ENCODE data around the gene NHERF1. TPM values are rescaled to one million over a fixed set of nuclear protein-coding genes. Genes with fewer than 3 reads are reported as not detected.

Gene NHERF1
- total and polyA plus RNA-seq, 2 of the 13 experiments (the other 11 are each of a cell fraction or from before 2014, with no cell fraction given) = 169 to 269 TPM

- 75% methylated on average over 4 of the region's 4 CpGs for WGBS (ENCODE audit: low lambda C conversion rate)
- no peaks in the 10 kb centered on the region for H4K20me1 ChIP-seq (ENCODE audit: insufficient read depth, low read length)
- POLR2A ChIA-PET = no interaction called here
- H3K4me1 ChIP-seq (ENCODE audit: insufficient read depth, low read length) = peaks cover 14% of the 10 kb centered on the region
- H3K27ac ChIP-seq (ENCODE audit: extremely low read length, insufficient read depth, low read length) = no peak overlapping the region
- H3K9me3 ChIP-seq (ENCODE audit: low read length) = no peaks in the 10 kb centered on the region
- CTCF ChIA-PET (ENCODE audit: low intra/inter-chr PET ratio, low total read pairs) = no interaction called here
- DNase-seq (ENCODE audit: low spot score) (no peak), ATAC-seq (no peak), FAIRE-seq (no peak)
- in situ Hi-C loops (cut with HindIII; ENCODE audit: extremely low pct_ligation_motif_present, low pct_unique_long_range_greater_than_20kb) = no loop called here
- intact Hi-C loops (cut with micrococcal nuclease; ENCODE audit: unreplicated experiment) = no loop called here
- no peak overlapping the region for H3K4me3 ChIP-seq (replicated peaks in 1 of 3; ENCODE audit: insufficient read depth in 1 of 3, low read depth in 2 of 3, low read length in 3 of 3)
- peaks cover 4 to 25% of the 10 kb centered on the region in 2 experiments; a peak in 2 of 5 replicates for H3K27me3 ChIP-seq (ENCODE audit: control insufficient read depth in 1 of 2, insufficient read depth in 2 of 2, low read length in 2 of 2)
- no peak overlapping the region for H3K4me2 ChIP-seq (ENCODE audit: low read depth, low read length)
- no TSS peak for BruUV-seq (replicated peaks)
- H3K36me3 ChIP-seq (replicated peaks in 1 of 2; ENCODE audit: control insufficient read depth in 1 of 2, insufficient read depth in 2 of 2, low read length in 2 of 2) = no peaks in the 10 kb centered on the region
- no peak overlapping the region for H2AFZ ChIP-seq (ENCODE audit: low read length)
- H3K9ac ChIP-seq (ENCODE audit: insufficient read depth, low read depth, low read length) = no peak overlapping the region
- TF ChIP-seq ZNF496 (CRISPR knock-in tag; IDR thresholded peaks at IDR 0.05; ENCODE audit: insufficient replicate concordance) = no peak
- TF ChIP-seq DPF2 (CRISPR knock-in tag; IDR thresholded peaks at IDR 0.05; ENCODE audit: borderline replicate concordance, low read depth) = no peak
- no peak for TF ChIP-seq ATF7-NPFF (CRISPR knock-in tag; IDR thresholded peaks at IDR 0.05; ENCODE audit: low read depth)
- TF ChIP-seq GMEB1 (CRISPR knock-in tag; IDR thresholded peaks at IDR 0.05; ENCODE audit: borderline replicate concordance) = no peak
- no peak for TF ChIP-seq PHF5A (CRISPR knock-in tag; IDR thresholded peaks at IDR 0.05; ENCODE audit: low read depth, unreplicated experiment)
- no peak for TF ChIP-seq ZNF260 (CRISPR knock-in tag; IDR thresholded peaks at IDR 0.05; ENCODE audit: borderline replicate concordance, low read depth)
- no peak for TF ChIP-seq TCF12 (IDR thresholded peaks at IDR 0.05)
- TF ChIP-seq TCF12 (CRISPR knock-in tag; IDR thresholded peaks at IDR 0.05) = no peak
- TF ChIP-seq SMARCE1 (IDR thresholded peaks at IDR 0.05; ENCODE audit: borderline replicate concordance) = no peak
- TF ChIP-seq SOX13 (IDR thresholded peaks at IDR 0.05) = no peak
- no peak for TF ChIP-seq SOX13 (CRISPR knock-in tag; conservative IDR thresholded peaks at IDR 0.05 in 1 of 2, IDR thresholded peaks at IDR 0.05 in 1 of 2)
- TF ChIP-seq ZNF256 (CRISPR knock-in tag; conservative IDR thresholded peaks at IDR 0.05) = no peak
- no peak for TF ChIP-seq FOXK2 (IDR thresholded peaks at IDR 0.05)
- TF ChIP-seq SALL2 (CRISPR knock-in tag; IDR thresholded peaks at IDR 0.05) = no peak
- no peak for TF ChIP-seq ZNF430 (CRISPR knock-in tag; IDR thresholded peaks at IDR 0.05)
- H3K79me2 ChIP-seq (ENCODE audit: insufficient read depth, low read length) = no peaks in the 10 kb centered on the region
These were observed 27.9 kb upstream of the NHERF1 start for GRCh38 chr17:74720506-74720905.
